Measurements from ENCODE around the gene NFX1.

- no peak for TF ChIP-seq CTCF (IDR thresholded peaks at IDR 0.05; ENCODE audit: insufficient read depth, low read depth, low read length)
- no peak for TF ChIP-seq EZH2 (IDR thresholded peaks at IDR 0.05; ENCODE audit: insufficient read depth, low read length)
These were observed 41.7 kb upstream of the NFX1 start for GRCh38 chr9:33248606-33249005.
